ENCODE data around the gene TAL1.

GRCh38 chr1:47238935-47239592 is 7.0 kb upstream of the TAL1 start:
- TF ChIP-seq EP300 (IDR thresholded peaks at IDR 0.05) (no peak), CTCF (IDR thresholded peaks at IDR 0.05) (no peak)
